NCI-H82 (cell line): ENCODE data around the gene GJD4.
A peak's percentile ranks its signal among the peaks of the same experiment; 100 is the strongest.

Source experiments
- DNase-seq: peaks from one replicate; lab custom pipeline; 2025; lab: John Stamatoyannopoulos, UW

The GJD4 gene

GRCh38 chr10:35605191-35605590, at the start of gene GJD4:
Gene GJD4 (plus strand): TSS chr10:35605341. CDS start chr10:35605568, 227 bp downstream.
- DNase-seq = no peak

- DNase-seq = no peak
These were observed 48.9 kb upstream of the GJD4 start for GRCh38 chr10:35555962-35556930.

- peak; percentile 73 for DNase-seq
These were observed 46.9 kb upstream of the GJD4 start for GRCh38 chr10:35558276-35558675.

GRCh38 chr10:35559416-35559815, 45.7 kb upstream of the GJD4 start:
- peak; percentile 92 for DNase-seq

- DNase-seq = no peak
These were observed 43.4 kb upstream of the GJD4 start for GRCh38 chr10:35561715-35562114.

- no peak for DNase-seq
These were observed 42.7 kb upstream of the GJD4 start for GRCh38 chr10:35562427-35562826.

GRCh38 chr10:35563261-35563891, 41.8 kb upstream of the GJD4 start:
- peak; percentile 88 for DNase-seq

GRCh38 chr10:35564341-35564968, 40.7 kb upstream of the GJD4 start:
- no peak for DNase-seq

- DNase-seq = no peak
These were observed 39.5 kb upstream of the GJD4 start for GRCh38 chr10:35565602-35566081.

- DNase-seq = no peak
These were observed 37.2 kb upstream of the GJD4 start for GRCh38 chr10:35567951-35568350.

GRCh38 chr10:35568483-35569015, 36.6 kb upstream of the GJD4 start:
- DNase-seq = no peak

- no peak for DNase-seq
These were observed 35.9 kb upstream of the GJD4 start for GRCh38 chr10:35569111-35569707.

- DNase-seq = no peak
These were observed 35.3 kb upstream of the GJD4 start for GRCh38 chr10:35569836-35570235.

- no peak for DNase-seq
These were observed 34.7 kb upstream of the GJD4 start for GRCh38 chr10:35570397-35570796.

- no peak for DNase-seq
These were observed 32.6 kb upstream of the GJD4 start for GRCh38 chr10:35572583-35572982.

- DNase-seq = peak; percentile 3
These were observed 31.3 kb upstream of the GJD4 start for GRCh38 chr10:35573796-35574195.

- DNase-seq = no peak
These were observed 30.2 kb upstream of the GJD4 start for GRCh38 chr10:35574924-35575352.

GRCh38 chr10:35575640-35576039, 29.5 kb upstream of the GJD4 start:
- DNase-seq = no peak

- DNase-seq = no peak
These were observed 28.4 kb upstream of the GJD4 start for GRCh38 chr10:35576730-35577129.

- DNase-seq = no peak
These were observed 27.1 kb upstream of the GJD4 start for GRCh38 chr10:35577926-35578617.

GRCh38 chr10:35578618-35578956, 26.6 kb upstream of the GJD4 start:
- DNase-seq = no peak
